Measurements from ENCODE around the gene FAM181A.

Gene FAM181A

DNA sequence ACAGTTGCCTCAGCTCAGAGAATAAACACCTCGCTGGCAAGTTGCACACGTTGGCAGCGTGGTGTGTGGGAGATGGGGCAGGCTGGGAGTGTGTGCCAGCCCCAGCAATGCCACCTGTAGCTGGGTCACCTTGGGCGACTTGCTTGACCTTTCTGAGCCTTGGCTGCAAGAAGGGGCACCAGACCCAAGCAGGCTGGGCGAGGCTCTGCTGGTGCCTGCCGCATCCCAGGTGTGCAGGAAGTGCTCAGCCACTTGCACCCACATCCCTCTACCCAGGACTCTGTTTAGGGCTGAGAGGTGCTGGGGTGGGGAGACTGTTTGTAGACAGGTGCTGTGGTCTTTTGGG lies 629 bp downstream of the FAM181A start:
- H3K9me3 Mint-ChIP-seq = no peaks in the 10 kb centered on the region
- H3K4me1 Mint-ChIP-seq (ENCODE audit: low read depth in 2 of 2) = no peaks in the 10 kb centered on the region
- no peak overlapping the region for H3K4me3 Mint-ChIP-seq
- no peak overlapping the region for H3K27ac Mint-ChIP-seq
- H3K36me3 Mint-ChIP-seq (ENCODE audit: insufficient read depth) = peaks cover 5% of the 10 kb centered on the region
- no peaks in the 10 kb centered on the region for H3K27me3 Mint-ChIP-seq
- no peak for ATAC-seq (replicated peaks)
- no peak for DNase-seq

DNA sequence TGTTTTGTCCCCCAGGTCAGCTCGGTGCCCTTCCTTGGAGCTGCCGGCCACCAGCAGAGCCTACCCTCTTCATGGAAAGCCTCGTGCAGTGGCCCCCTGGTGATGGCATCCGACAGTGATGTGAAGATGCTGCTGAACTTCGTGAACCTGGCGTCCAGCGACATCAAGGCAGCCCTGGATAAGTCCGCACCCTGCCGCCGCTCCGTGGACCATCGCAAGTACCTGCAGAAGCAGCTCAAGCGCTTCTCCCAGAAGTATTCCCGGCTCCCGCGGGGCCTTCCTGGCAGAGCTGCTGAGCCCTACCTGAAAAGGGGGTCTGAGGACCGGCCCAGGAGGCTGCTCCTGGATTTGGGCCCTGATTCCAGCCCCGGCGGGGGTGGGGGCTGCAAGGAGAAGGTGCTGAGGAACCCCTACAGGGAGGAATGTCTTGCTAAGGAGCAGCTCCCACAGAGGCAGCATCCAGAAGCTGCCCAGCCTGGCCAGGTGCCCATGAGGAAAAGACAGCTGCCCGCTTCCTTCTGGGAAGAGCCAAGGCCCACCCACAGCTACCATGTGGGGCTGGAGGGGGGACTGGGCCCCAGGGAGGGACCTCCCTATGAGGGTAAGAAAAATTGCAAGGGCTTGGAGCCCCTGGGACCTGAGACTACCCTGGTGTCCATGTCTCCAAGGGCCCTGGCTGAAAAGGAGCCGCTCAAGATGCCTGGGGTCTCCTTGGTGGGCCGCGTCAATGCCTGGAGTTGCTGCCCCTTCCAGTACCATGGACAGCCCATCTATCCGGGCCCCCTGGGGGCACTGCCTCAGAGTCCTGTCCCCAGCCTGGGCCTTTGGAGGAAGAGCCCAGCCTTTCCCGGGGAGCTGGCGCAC lies 1.3 kb downstream of the FAM181A start:
- H3K27me3 Mint-ChIP-seq = no peaks in the 10 kb centered on the region
- peaks cover 5% of the 10 kb centered on the region for H3K36me3 Mint-ChIP-seq (ENCODE audit: insufficient read depth)
- no peaks in the 10 kb centered on the region for H3K4me1 Mint-ChIP-seq (ENCODE audit: low read depth in 2 of 2)
- H3K9me3 Mint-ChIP-seq = no peaks in the 10 kb centered on the region
- H3K4me3 Mint-ChIP-seq = no peak overlapping the region
- no peak overlapping the region for H3K27ac Mint-ChIP-seq
- DNase-seq = no peak
- ATAC-seq (replicated peaks) = no peak

DNA sequence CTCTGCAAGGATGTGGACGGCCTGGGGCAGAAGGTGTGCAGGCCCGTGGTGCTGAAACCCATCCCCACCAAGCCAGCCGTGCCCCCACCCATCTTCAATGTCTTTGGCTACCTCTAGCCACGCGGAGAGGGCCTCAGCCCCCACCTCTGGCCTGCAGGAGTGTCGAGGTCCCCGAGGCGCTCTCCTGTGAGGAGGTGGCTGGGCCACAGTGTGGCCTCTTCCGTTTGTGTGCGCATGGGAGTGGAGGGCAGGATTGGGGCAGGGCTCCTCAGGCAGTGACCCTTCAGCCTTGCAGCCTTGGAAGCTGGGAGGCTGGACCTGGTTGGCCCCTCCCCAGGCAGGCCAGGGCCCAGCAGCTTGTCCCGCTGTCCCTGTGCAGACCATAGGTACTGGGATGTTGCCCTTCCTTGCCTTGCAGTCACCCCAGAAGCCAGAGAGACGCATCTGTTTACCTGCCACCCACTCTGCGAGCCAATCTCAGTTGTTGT lies 1.9 kb downstream of the FAM181A start:
- Mint-ChIP-seq H3K4me3 (no peak overlapping the region), H3K36me3 (ENCODE audit: insufficient read depth) (peaks cover 3% of the 10 kb centered on the region), H3K27ac (peak overlapping the region in 1 of 2 donors; percentile 19), H3K9me3 (no peaks in the 10 kb centered on the region), H3K27me3 (no peaks in the 10 kb centered on the region), H3K4me1 (ENCODE audit: low read depth in 2 of 2) (no peaks in the 10 kb centered on the region)
- ATAC-seq (replicated peaks) (no peak), DNase-seq (no peak)

DNA sequence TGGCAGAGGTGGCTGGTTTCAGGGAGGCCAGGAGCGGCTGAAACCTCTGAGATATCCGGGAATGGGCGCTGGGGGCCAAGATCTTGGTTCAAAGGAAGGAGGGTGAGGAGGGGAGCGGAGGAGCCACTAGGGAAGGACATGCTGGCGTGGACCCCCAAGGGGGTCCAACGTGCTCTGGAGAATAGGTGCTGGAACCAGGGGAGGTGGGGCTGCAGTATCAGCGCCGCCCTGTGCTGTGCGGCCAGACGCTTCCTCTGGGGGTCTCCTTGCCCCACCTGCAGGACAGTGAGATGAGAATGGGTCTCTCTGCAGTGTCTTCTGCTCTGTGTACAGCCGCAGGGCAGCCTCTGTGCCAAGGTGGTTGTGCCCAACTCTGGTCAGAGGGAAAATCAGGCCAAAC lies 2.5 kb downstream of the FAM181A start:
- DNase-seq = no peak
- ATAC-seq (replicated peaks) = no peak
- Mint-ChIP-seq H3K27ac (no peak overlapping the region), H3K36me3 (ENCODE audit: insufficient read depth) (peaks cover 3% of the 10 kb centered on the region), H3K9me3 (no peaks in the 10 kb centered on the region), H3K4me1 (ENCODE audit: low read depth in 2 of 2) (no peaks in the 10 kb centered on the region), H3K4me3 (no peak overlapping the region), H3K27me3 (no peaks in the 10 kb centered on the region)

DNA sequence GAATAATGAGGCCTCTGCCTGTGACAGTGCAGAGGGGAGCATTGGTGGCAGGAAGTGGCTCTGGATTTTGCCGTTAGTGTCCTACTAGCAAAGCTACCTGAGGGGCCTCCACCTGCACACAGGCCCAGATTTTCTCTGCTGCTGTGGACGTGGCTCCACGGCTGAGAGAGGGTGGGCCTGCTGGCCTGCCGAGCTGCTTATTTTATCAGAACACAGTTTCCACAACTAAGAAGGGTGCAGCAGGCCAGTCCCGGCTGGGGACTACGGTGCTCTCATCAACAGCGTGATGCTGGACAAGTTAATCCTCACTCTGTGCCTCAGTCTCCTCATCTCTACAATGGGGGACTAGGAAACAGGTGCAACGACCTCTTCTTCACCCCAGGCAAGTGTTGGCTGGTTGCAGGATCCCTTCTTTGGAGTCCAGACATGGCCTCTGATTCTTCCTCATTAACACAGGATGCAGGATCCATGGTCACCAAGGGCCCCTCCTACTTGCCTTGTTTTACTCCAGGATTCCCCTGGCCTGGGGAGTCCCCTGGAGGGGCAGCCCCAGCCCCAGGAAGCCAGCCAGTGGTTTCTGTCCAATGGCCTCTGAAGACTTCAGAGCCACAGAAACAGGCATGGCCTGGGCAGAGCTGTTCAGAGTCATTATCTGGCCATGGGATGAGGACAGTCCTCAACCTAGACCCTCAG lies 3.3 kb downstream of the FAM181A start:
- H3K4me1 Mint-ChIP-seq (ENCODE audit: low read depth in 2 of 2) = no peaks in the 10 kb centered on the region
- H3K27me3 Mint-ChIP-seq = no peaks in the 10 kb centered on the region
- peaks cover 3% of the 10 kb centered on the region for H3K36me3 Mint-ChIP-seq (ENCODE audit: insufficient read depth)
- DNase-seq = no peak
- no peaks in the 10 kb centered on the region for H3K9me3 Mint-ChIP-seq
- H3K4me3 Mint-ChIP-seq = no peak overlapping the region
- H3K27ac Mint-ChIP-seq = no peak overlapping the region
- no peak for ATAC-seq (replicated peaks)

DNA sequence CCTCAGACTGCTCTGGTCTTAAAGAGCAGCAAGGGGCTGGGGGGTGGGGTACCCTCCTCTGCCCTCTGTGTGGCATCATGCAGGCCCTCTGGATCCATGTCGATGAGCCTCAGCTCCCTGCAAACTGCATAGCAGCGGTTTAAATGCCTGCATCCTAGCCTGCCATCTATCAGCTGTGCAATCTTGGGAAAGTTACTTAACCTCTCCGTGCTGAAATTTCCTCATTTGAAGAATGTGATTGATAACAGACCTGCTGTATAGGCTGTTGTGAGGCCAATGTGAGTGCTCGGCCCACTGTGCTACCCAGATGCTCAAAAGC lies 3.8 kb downstream of the FAM181A start:
- peaks cover 3% of the 10 kb centered on the region for H3K36me3 Mint-ChIP-seq (ENCODE audit: insufficient read depth)
- no peaks in the 10 kb centered on the region for H3K4me1 Mint-ChIP-seq (ENCODE audit: low read depth in 2 of 2)
- no peaks in the 10 kb centered on the region for H3K9me3 Mint-ChIP-seq
- no peak overlapping the region for H3K27ac Mint-ChIP-seq
- ATAC-seq (replicated peaks) (no peak), DNase-seq (no peak)
- no peak overlapping the region for H3K4me3 Mint-ChIP-seq
- no peaks in the 10 kb centered on the region for H3K27me3 Mint-ChIP-seq

DNA sequence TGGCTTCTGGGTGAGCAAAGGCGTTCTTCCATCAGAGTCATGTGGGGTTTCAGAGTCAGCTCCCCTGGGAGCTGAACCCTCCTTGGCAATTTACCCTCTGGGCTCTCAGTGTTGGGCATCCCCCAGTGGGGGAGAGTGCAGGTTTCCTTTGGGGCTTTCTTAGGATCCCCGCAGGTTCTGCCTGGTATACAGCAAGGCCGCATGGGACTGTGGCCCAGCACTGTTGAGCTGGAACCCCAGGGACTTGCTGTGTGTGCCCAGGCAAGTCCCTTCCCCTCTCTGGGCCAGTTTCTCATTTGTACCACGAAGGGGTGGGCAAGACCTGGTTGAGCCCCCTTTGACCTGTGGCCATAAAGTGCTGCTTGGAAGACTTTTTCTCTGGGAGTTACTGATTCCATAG lies 5.5 kb downstream of the FAM181A start:
- Mint-ChIP-seq H3K27me3 (no peaks in the 10 kb centered on the region), H3K36me3 (ENCODE audit: insufficient read depth) (peaks cover 3% of the 10 kb centered on the region), H3K27ac (no peak overlapping the region), H3K4me1 (ENCODE audit: low read depth in 2 of 2) (no peaks in the 10 kb centered on the region), H3K4me3 (no peak overlapping the region), H3K9me3 (no peaks in the 10 kb centered on the region)
- DNase-seq = no peak
- ATAC-seq (replicated peaks) = no peak

DNA sequence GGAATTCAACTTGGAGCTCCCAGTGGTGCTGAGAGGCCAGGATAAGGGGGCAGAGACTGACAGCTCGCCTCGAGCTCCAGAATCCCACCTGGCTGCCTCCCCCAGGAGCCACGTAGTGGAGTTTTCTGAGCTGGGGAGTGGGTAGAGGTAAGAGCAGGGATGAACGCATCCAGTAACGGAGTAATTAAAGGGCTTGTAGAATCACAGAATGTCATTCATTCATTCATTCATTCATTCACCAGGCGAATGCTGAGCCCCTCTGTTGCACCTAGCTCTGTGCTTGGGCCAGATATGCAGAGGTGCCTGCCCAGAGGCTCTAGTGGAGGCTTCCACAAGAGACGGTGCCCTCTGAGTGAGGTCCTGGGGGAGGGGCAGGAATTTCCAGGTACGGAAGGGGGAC lies 8.1 kb downstream of the FAM181A start:
- DNase-seq (no peak), ATAC-seq (replicated peaks) (no peak)
- H3K36me3 Mint-ChIP-seq (ENCODE audit: insufficient read depth) = peaks cover 10% of the 10 kb centered on the region
- no peaks in the 10 kb centered on the region for H3K9me3 Mint-ChIP-seq
- H3K4me3 Mint-ChIP-seq = no peak overlapping the region
- no peak overlapping the region for H3K27ac Mint-ChIP-seq
- H3K27me3 Mint-ChIP-seq = no peaks in the 10 kb centered on the region
- H3K4me1 Mint-ChIP-seq (ENCODE audit: low read depth in 2 of 2) = peaks cover 3 to 4% of the 10 kb centered on the region in 2 donors

DNA sequence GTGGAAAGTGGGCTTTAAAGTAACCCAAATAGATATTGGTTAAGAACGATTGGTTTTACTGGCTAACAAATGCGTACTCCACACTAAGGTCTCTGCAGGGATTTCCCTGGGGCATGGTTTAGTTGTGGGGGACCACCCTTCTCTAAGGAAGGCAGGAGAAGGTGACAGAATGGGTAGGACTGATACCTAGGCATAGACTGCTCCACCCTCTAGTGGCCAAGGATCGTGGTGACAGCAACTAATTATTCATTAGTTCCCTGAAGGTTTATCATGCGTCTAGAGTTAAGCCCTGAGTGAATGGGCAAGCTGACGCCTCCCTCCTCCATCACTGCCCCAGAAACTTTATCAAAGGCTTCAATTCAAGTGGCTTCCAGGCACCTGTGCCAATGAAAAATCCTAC lies 9.1 kb downstream of the FAM181A start:
- Mint-ChIP-seq H3K9me3 (no peaks in the 10 kb centered on the region), H3K27ac (no peak overlapping the region), H3K4me3 (no peak overlapping the region), H3K4me1 (ENCODE audit: low read depth in 2 of 2) (peaks cover 4% of the 10 kb centered on the region in 2 donors), H3K27me3 (no peaks in the 10 kb centered on the region), H3K36me3 (ENCODE audit: insufficient read depth) (peaks cover 10% of the 10 kb centered on the region)
- ATAC-seq (replicated peaks) = no peak
- DNase-seq = no peak

DNA sequence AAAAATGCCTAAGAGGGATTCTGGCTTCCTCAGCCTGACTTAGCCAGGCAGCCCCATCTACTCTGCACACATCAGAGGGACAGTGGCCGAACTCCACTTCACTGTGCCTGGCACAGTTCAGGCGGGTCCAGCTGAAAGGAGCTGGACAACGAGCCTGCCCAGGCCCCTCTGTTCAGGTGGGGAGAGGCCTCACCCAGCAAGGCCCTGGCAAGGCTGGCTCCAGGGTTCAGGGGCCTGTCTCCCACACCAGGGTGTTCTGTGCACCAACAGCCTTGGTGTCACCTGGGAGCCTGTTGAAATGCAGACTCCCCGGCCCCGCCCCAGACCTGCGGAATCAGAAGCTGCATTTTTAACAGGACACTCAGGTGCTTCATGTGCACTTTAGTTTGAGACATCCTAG lies 9.8 kb downstream of the FAM181A start:
- H3K27ac Mint-ChIP-seq = no peak overlapping the region
- peaks cover 10% of the 10 kb centered on the region for H3K36me3 Mint-ChIP-seq (ENCODE audit: insufficient read depth)
- H3K9me3 Mint-ChIP-seq = no peaks in the 10 kb centered on the region
- no peak for DNase-seq
- no peaks in the 10 kb centered on the region for H3K27me3 Mint-ChIP-seq
- ATAC-seq (replicated peaks) = no peak
- H3K4me1 Mint-ChIP-seq (ENCODE audit: low read depth in 2 of 2) = peaks cover 4% of the 10 kb centered on the region in 2 donors
- no peak overlapping the region for H3K4me3 Mint-ChIP-seq

DNA sequence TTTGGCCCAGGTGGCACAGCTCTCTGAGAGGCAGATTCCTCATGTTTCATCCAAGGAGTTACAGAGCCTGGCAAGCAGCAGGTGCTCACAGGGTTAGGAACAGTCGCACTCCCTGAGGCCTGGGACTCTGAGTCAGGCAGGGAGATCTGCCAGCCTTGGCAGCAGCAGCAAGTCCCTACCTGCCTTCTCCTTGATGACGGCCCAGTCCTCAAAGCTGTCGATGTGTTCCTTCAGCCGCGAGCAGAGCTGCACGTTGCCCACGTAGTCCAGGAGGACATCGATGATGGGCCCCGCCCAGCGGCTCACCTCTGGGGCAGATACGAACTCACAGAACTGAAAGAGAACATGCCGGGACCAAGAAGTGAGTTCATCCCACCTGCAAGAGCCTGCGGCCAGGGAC lies 10.4 kb downstream of the FAM181A start:
- H3K9me3 Mint-ChIP-seq = no peaks in the 10 kb centered on the region
- no peaks in the 10 kb centered on the region for H3K27me3 Mint-ChIP-seq
- H3K4me1 Mint-ChIP-seq (ENCODE audit: low read depth in 2 of 2) = peaks cover 4% of the 10 kb centered on the region in 2 donors
- ATAC-seq (replicated peaks) (no peak), DNase-seq (no peak)
- no peak overlapping the region for H3K4me3 Mint-ChIP-seq
- peaks cover 9% of the 10 kb centered on the region for H3K36me3 Mint-ChIP-seq (ENCODE audit: insufficient read depth)
- H3K27ac Mint-ChIP-seq = no peak overlapping the region

DNA sequence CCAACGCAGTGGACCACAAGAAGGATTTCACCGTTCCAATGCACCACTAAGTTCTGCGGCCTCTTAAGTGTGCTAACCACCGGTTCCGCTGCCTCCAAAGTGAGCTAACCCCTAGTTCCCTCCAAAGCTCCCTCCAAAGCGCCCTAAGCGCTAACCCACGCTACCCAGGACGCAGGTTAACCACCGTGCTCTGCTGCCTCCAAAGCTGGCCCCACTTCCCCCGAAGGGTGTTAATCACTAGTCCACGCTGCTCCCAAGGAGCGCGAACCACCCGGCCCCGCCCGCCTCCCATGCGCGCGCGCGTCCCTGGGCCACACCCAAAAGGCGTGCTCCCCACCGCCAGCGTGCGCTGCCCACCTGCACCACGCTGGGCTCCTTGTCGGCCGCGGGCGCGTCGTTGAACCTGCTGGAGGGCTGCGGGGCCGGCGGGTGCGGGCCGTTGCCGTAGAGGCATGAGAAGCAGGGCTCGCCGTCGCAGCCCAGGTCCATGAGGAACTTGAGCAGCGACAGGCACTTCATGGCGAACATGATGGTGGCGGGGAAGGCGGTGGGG lies 11.7 kb downstream of the FAM181A start:
- Mint-ChIP-seq H3K36me3 (ENCODE audit: insufficient read depth) (peaks cover 10% of the 10 kb centered on the region), H3K27ac (no peak overlapping the region), H3K9me3 (no peaks in the 10 kb centered on the region), H3K4me1 (ENCODE audit: low read depth in 2 of 2) (peaks cover 4% of the 10 kb centered on the region in 2 donors), H3K27me3 (no peaks in the 10 kb centered on the region), H3K4me3 (peak overlapping the region; percentile 31 to 62)
- no peak for DNase-seq
- no peak for ATAC-seq (replicated peaks)

DNA sequence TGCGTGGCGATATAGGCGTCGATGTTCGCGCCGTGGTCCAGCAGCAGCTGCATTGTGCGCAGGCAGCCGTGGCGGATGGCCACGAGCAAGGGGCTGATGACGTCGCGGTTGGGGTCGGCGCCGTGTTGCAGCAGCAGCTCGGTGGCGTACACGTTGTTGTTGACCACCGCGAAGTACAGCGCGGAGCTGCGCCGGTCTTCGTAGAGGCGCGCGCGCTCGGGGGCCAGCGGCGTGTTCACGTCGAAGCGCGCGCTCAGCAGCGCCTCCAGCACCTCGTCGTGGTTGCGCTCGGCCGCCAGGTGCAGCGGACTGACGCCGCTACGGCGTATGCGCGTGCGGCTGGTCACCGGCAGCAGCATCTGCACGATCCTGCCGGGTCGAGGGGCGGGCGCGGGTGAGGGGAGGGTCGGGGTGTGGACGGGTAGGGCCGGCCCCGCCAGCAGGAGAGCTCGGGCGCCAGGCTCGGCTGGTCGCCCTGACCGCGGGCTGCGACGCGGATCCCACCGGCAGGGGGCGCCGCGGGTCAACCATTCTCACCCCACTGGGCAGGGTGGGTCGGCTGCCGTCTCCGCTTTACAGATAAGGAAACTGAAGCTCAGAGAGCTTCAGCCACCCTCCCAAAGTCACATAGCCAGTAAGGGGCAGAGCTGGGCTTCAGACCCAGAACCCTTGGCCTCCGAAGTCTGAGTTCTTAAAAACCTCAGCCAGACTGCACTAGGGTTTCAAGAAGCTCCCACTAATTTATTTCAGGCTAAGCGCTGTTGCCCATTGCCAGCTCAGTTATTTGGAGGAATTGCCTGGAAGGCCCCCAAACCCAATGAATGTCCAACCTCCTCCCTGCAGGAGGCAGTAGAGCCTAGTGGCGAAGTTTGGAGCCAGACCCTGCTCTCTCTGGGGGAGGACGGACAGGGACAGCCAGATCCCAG lies 12.4 kb downstream of the FAM181A start:
- Mint-ChIP-seq H3K4me1 (ENCODE audit: low read depth in 2 of 2) (peaks cover 4% of the 10 kb centered on the region in 2 donors), H3K27ac (peak overlapping the region in 1 of 2 donors; percentile 0), H3K27me3 (no peaks in the 10 kb centered on the region), H3K9me3 (no peaks in the 10 kb centered on the region), H3K4me3 (peak overlapping the region; percentile 31 to 62), H3K36me3 (ENCODE audit: insufficient read depth) (peaks cover 10% of the 10 kb centered on the region)
- ATAC-seq (replicated peaks) (peak; percentile 96), DNase-seq (peak; percentile 92 to 94 (median 94))

Measured in effector memory CD8-positive, alpha-beta T cell (primary cell).